Activated CD4-positive, alpha-beta T cell treated with anti-CD3 and anti-CD28 coated beads for 48 hours (primary cell): ENCODE measurements around the gene HDGFL3.
"Not testable (repeated sequence)": the region's sequence is repeated elsewhere in the genome, so short reads cannot be mapped to it uniquely, and the experiment has no call there.

ENCODE experiments used
- DNase-seq: peaks from one replicate; pipeline ENCODE4 v3.0.0-alpha.2; 2020

HDGFL3 gene

DNA sequence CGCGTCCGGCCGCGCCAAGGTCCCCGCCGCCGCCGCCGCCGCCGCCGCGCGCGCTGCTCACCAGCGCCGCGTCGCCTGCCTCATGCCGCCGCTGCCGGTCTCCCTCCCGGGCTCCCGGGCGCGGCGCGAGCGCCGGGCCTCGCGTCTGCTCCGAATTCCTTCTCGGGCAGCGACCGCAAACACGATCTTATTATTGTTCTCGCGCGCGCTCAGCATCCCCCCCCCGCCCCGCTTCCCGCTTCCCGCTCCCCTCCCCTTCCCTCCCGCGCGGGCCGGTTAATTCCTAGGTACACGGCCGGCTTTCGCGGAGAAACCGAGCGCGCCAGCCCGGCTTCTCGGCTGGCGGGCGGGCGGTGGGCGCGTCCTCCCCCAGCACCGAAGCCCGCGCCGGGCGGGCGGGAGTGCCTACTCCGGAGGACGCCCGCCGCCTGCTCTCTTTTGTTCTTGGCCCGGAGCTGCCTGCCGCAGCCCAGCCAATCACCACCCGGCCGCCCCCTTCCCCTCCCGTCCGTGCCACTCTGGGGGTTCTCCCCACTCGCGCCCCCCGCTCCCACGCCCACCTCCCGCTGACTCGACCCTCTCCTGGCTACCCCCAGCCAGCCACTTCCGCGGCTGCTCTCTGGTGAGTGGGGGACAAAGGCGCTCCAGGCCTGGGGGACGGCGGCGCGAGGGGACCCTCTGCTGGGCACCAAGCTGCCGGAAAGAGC, at the start of gene HDGFL3:
Gene HDGFL3 (minus strand): TSS at position 164 of the 707 bp plus-strand sequence. CDS start 409 bp downstream, outside the sequence.
- peak; percentile 18 for DNase-seq

DNA sequence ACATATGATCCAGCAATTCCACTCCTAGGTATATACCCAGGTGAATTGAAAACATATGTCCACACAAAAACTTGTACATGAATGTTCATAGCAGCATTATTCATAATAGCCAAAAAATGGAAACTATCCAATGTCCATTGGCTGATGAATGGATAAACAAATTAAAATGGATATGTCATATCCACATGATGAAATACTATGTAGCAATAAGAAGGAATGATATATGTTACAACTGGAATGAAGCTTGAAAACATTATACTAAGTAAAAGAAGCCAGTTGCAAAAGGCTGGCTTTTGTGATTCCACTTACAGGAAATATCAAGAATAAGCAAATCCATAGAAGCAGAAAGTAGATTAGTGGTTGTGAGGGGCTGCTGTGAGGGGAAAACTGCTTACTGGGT, 43.2 kb upstream of the HDGFL3 start:
- no peak for DNase-seq

DNA sequence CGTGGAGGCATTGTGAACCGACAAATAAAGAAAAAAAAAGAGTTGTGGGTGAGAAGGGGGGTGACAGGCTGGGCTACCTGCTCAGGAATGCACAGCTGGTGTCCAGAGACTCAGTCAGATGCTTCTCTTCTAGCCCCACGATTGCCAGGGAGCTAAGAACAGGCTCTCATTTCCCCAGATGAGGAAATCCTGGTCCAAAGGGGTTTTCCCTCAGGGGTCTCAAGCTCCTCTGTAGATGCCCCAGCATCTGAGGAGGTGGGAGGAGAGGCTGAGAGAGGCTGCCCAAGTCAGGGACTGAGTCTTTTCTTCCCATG, 41.4 kb upstream of the HDGFL3 start:
- no peak for DNase-seq

GRCh38 chr15:83248151-83249029, 40.8 kb upstream of the HDGFL3 start:
- DNase-seq, result peak; percentile 7

DNA sequence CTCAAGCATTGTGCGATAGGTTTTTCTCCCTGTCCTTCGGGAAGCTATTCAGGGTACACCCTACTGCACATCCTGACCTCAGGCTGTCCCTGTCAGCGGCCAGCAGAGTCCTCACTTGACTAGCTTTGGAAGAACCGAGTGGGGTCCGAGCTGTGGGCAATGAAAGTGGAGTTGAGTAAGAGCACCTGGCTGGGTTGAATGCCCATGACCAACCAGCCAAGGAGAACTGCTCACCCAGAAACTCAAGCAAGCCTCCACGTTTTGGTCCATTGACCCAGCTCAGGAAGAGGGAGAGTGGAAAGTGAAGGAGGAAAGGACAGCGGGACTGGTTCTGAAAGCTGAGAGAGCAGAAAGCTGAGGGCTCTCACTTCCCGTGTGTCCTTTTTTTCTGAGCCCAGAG, 36.0 kb upstream of the HDGFL3 start:
- DNase-seq, result no peak

- no peak for DNase-seq
These were observed 22.6 kb upstream of the HDGFL3 start for GRCh38 chr15:83230242-83230641.

DNA sequence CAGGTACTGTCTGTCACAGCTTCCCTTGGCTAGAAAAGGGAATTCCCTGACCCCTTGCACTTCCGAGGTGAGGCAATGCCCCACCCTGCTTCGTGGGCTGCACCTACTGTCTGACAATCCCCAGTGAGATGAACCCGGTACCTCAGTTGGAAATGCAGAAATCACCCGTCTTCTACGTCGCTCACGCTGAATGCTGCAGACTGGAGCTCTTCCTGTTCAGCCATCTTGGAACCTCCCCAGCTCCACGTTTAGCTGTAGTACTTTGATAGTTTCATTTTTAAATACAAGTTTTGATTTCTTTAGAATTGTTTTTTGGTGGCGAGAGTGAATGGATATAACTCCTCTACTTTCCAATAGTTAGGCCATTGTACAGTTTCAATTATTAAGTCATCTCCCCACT, 17.8 kb upstream of the HDGFL3 start:
- DNase-seq, result no peak

DNA sequence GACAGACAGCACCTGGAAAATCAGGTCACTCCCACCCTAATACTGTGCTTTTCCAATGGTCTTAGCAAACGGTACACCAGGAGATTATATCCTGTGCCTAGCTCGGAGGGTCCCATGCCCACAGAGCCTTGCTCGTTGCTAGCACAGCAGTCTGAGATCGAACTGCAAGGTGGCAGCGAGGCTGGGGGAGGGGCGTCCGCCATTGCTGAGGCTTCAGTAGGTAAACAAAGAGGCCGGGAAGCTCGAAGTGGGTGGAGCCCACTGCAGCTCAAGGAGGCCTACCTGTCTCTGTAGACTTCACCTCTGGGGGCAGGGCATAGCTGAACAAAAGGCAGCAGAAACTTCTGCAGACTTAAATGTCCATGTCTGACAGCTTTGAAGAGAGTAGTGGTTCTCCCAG, 14.2 kb upstream of the HDGFL3 start:
- DNase-seq, result not testable (repeated sequence)

DNA sequence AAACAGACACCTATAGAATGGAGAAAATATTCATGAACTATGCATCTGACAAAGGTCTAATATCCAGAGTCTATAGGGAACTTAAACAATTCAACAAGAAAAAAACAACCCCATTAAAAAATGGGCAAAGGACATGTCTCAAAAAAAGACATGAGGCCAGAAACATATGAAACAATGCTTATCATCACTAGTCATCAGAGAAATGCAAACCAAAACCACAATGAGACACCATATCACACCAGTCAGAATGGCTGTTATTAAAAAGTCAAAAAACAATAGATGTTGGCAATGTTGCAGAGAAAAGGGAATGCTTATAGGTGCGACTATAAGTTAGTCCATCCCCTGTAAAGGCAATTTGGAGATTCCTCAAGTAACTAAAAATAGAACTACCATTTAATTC, 11.4 kb upstream of the HDGFL3 start:
- DNase-seq, result no peak

- DNase-seq, result no peak
These were observed 7.7 kb upstream of the HDGFL3 start for GRCh38 chr15:83215306-83215705.

- no peak for DNase-seq
These were observed 3.0 kb upstream of the HDGFL3 start for GRCh38 chr15:83210619-83211018.

GRCh38 chr15:83209333-83209732, 1.7 kb upstream of the HDGFL3 start:
- DNase-seq, result no peak

- DNase-seq, result no peak
These were observed 691 bp upstream of the HDGFL3 start for GRCh38 chr15:83208367-83208661.

DNA sequence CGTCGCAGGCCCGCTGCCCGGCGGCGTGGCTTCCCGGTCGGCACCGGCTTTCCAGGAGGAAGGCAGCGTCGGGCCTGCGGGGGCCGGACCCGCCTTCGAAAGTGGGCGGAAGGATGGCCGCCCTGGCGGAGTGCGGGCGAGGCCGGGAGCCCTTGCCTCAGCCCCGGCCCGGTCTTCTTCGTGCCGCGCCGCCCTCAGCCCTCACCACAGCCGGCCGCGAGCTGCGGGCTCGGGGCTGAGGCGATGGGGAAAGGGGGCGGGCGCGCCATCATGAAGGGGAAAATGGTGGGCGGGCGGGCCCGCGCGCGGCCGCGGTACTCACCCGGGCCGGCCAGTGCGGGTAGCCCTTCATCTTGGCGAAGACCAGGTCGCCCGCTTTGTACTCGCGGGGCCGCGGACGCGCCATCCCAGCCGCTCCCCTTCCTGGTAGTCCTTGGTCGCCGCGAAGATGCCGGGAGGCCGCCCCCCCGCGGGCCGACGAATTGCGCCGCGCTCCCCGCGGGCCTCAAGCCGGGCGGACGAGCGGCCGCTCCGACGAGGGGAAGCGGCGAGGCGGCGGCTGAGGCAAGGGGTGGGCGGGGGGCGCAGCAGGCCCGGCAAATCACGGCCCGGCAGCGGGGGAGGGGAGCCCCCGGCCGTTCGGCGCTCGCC, 489 bp downstream of the HDGFL3 start:
- no peak for DNase-seq

DNA sequence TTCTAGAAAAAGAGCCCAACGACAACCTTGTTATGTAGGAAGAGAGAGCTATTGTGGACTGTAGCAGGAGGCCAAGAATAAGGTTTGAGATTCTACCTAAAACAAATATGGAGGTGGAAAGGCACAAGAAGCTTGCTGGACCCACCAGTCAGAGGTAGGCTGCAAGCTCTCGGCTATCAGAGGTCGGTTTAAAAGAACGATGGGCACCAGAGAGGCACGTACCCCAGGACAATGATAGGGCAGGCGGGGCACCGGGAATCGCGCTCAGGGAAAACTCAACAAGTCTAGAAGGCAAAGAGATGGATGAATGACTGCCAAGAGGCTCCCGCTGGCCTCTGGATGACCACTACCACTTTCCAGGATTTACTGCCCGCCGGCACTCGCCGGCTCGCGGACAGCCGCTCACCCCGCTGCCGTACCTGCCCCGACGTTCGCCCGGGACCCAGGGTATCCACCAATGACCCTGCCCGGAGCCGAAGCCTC, 1.1 kb downstream of the HDGFL3 start:
- DNase-seq, result no peak

DNA sequence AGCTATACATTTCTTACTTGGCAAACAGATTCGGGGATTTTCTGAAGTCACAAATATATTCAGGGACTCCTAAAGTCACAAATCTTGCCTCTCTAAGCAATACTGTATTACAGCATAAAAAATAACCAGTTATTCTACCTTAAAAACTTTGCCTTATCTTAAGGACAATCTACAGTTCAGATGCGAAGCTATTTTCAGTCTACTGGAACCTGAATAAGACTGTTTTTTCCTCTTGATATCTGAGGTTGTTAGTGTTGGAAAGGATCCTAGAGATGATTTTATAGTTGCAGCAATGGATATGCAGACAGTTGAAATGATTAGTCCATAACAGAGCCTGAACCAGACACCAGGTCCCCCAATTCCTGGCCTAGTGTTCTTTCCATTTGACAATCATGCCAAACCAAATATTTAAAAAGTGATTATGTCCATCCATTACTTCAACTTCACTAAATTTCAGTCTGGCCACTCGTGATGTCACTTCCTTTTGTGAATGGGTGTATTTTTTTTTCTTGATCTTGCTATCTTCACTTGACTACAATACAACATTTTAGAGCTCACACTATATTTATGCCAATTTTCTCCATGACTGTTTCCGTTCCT, 1.8 kb downstream of the HDGFL3 start:
- DNase-seq, result no peak

DNA sequence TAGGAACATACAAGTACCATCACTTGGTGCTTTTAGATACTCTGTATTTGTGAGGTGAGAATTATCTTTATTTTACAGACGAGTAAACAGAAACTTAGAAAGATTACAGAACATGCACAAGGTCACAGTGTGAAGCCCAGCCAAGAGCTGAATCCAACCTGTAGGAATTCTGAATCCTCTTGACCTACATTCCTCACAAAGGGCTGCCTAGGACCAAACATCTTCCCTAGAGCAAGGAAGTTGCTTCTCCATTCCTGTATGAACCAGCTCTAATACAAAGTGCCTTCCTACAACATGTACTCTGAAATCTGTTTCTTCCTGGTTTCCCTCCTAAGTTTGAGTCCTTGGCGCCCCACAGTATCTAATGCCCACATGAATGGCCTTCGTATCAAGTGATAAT, 2.9 kb downstream of the HDGFL3 start:
- no peak for DNase-seq

- no peak for DNase-seq
These were observed 4.1 kb downstream of the HDGFL3 start for GRCh38 chr15:83203543-83203942.

DNA sequence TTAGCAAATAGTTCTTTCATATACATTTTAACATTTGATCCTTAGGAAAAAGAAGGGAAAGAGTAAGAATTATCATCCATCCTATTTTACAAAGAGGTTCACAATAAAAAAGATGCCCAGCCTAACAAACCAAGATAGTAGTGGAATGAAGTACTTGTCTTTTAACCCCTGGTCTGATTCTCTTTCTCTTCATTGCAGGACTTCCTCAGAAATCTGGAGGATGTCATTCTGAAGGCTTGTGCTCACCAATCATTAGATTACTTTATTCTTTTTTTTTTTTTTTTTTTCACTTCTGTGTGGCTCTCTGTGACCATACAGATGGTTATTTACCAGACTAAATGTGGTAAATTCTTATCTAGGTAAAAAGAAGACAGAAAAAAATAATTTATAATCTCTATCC, 7.0 kb downstream of the HDGFL3 start:
- no peak for DNase-seq

- DNase-seq, result no peak
These were observed 7.5 kb downstream of the HDGFL3 start for GRCh38 chr15:83200162-83200561.

GRCh38 chr15:83199288-83199687, 8.3 kb downstream of the HDGFL3 start:
- peak; percentile 31 for DNase-seq

- no peak for DNase-seq
These were observed 9.1 kb downstream of the HDGFL3 start for GRCh38 chr15:83198476-83198875.

GRCh38 chr15:83194528-83194927, 13.1 kb downstream of the HDGFL3 start:
- DNase-seq, result no peak

- no peak for DNase-seq
These were observed 13.9 kb downstream of the HDGFL3 start for GRCh38 chr15:83193721-83194120.
